Calu3 (cell line): ENCODE data around the gene GATAD2B. TPM values are rescaled to one million over a fixed set of nuclear protein-coding genes. Genes with fewer than 3 reads are reported as not detected.
"Not testable (repeated sequence)": the region's sequence is repeated elsewhere in the genome, so short reads cannot be mapped to it uniquely, and the experiment has no call there.

Experiments used
- BruUV-seq: library from RNA; stranded (reverse); fragments of 400-500 nt; replicated peaks from 2 replicates; lab custom pipeline; 2021; lab: Mats Ljungman, UMichigan
- CTCF ChIA-PET: fragments of 300-600 bp; sonication (Branson Sonifier 250); formaldehyde crosslinking; loops from one replicate; lab custom pipeline; 2022; ENCODE audit warnings: antibody characterized with exemption; lab: Charles Lee
- DNase-seq: peaks from one replicate; pipeline ENCODE4 v3.0.0; 2022
- H3K27ac Mint-ChIP-seq: one replicate; pipeline ENCODE4 v1.8.0; 2022; ENCODE audit warnings: mixed read lengths; ENCODE audit not compliant: unreplicated experiment
- H3K27me3 Mint-ChIP-seq: one replicate; pipeline ENCODE4 v1.8.0; 2022; ENCODE audit warnings: mixed read lengths; ENCODE audit not compliant: unreplicated experiment
- H3K36me3 Mint-ChIP-seq: one replicate; pipeline ENCODE4 v1.8.0; 2022; ENCODE audit warnings: mild to moderate bottlenecking, moderate library complexity, mixed read lengths; ENCODE audit not compliant: insufficient read depth, unreplicated experiment
- H3K4me1 Mint-ChIP-seq: one replicate; pipeline ENCODE4 v1.8.0; 2022; ENCODE audit warnings: mild to moderate bottlenecking, low read depth, mixed read lengths; ENCODE audit not compliant: unreplicated experiment
- H3K4me3 Mint-ChIP-seq: one replicate; pipeline ENCODE4 v1.8.0; 2022; ENCODE audit warnings: mild to moderate bottlenecking, low read depth, moderate library complexity, mixed read lengths; ENCODE audit not compliant: unreplicated experiment
- H3K9me3 Mint-ChIP-seq: one replicate; pipeline ENCODE4 v1.8.0; 2022; ENCODE audit warnings: low read depth, mixed read lengths; ENCODE audit not compliant: unreplicated experiment
- CTCF ChIP-seq: fragments of 200-600 bp; IDR thresholded peaks from one replicate; pipeline ENCODE4 v1.8.0; 2022; ENCODE audit warnings: antibody characterized with exemption; ENCODE audit not compliant: unreplicated experiment
- intact Hi-C: fragments of 100-400 bp; cut with micrococcal nuclease; formaldehyde crosslinking; loops from one replicate; pipeline ENCODE4 v1.10.0; 2022; ENCODE audit not compliant: unreplicated experiment
- total RNA-seq: library from RNA; stranded (reverse); gene quantifications from 2 replicates; pipeline ENCODE4 v1.2.3, GENCODE V29; 2022

GATAD2B gene
- total RNA-seq, 1 experiment from 2014 or later, result 62.5 TPM

GRCh38 chr1:153908071-153908470 lies 14.7 kb downstream of the GATAD2B start:
- Mint-ChIP-seq H3K27ac (no peak overlapping the region), H3K4me3 (no peak overlapping the region), H3K27me3 (no peaks in the 10 kb centered on the region), H3K4me1 (peaks cover 8% of the 10 kb centered on the region), H3K9me3 (no peaks in the 10 kb centered on the region), H3K36me3 (peaks cover 16% of the 10 kb centered on the region)
- CTCF ChIA-PET, result no interaction called here
- BruUV-seq, result no TSS peak
- intact Hi-C loops, result no loop called here
- TF ChIP-seq CTCF, result no peak
- no peak for DNase-seq

GRCh38 chr1:153907134-153907533 lies 15.6 kb downstream of the GATAD2B start:
- Mint-ChIP-seq H3K4me3 (no peak overlapping the region), H3K36me3 (peaks cover 16% of the 10 kb centered on the region), H3K27me3 (no peaks in the 10 kb centered on the region), H3K4me1 (peaks cover 8% of the 10 kb centered on the region), H3K9me3 (no peaks in the 10 kb centered on the region), H3K27ac (no peak overlapping the region)
- intact Hi-C loops, result no loop called here
- CTCF ChIA-PET, result no interaction called here
- DNase-seq, result no peak
- BruUV-seq, result no TSS peak
- no peak for TF ChIP-seq CTCF

- CTCF ChIA-PET, result no interaction called here
- intact Hi-C loops, result no loop called here
- peaks cover 11% of the 10 kb centered on the region for H3K36me3 Mint-ChIP-seq
- BruUV-seq, result no TSS peak
- no peak for DNase-seq
- no peaks in the 10 kb centered on the region for H3K27me3 Mint-ChIP-seq
- peaks cover 7% of the 10 kb centered on the region for H3K4me1 Mint-ChIP-seq
- H3K27ac Mint-ChIP-seq, result no peak overlapping the region
- H3K9me3 Mint-ChIP-seq, result no peaks in the 10 kb centered on the region
- no peak for TF ChIP-seq CTCF
- H3K4me3 Mint-ChIP-seq, result no peak overlapping the region
Measured at GRCh38 chr1:153906396-153906795, 16.4 kb downstream of the GATAD2B start.

GRCh38 chr1:153905908-153906307 lies 16.9 kb downstream of the GATAD2B start:
- peaks cover 10% of the 10 kb centered on the region for H3K36me3 Mint-ChIP-seq
- CTCF ChIA-PET, result interaction anchor here (0.5 kb wide), 1 partner anchor 956 kb away, joined by 4 read pairs; no protein-coding TSS in a partner anchor
- H3K9me3 Mint-ChIP-seq, H3K27ac Mint-ChIP-seq, DNase-seq, H3K27me3 Mint-ChIP-seq, H3K4me1 Mint-ChIP-seq, BruUV-seq, H3K4me3 Mint-ChIP-seq, intact Hi-C loops: not testable (repeated sequence)

- Mint-ChIP-seq H3K4me1 (no peaks in the 10 kb centered on the region), H3K36me3 (peaks cover 16% of the 10 kb centered on the region), H3K27me3 (no peaks in the 10 kb centered on the region), H3K9me3 (no peaks in the 10 kb centered on the region), H3K27ac (no peak overlapping the region), H3K4me3 (no peak overlapping the region)
- CTCF ChIA-PET, result interaction anchor here (1.1 kb wide), 1 partner anchor 38 kb away, joined by 3 read pairs; no protein-coding TSS in a partner anchor
- intact Hi-C loops, result no loop called here
- no TSS peak for BruUV-seq
- no peak for DNase-seq
- no peak for TF ChIP-seq CTCF
Measured at GRCh38 chr1:153903841-153904455, 18.8 kb downstream of the GATAD2B start.
